GM21723 (cell line): ENCODE results near the gene GARS1.
"Not testable (repeated sequence)": the region's sequence is repeated elsewhere in the genome, so short reads cannot be mapped to it uniquely, and the experiment has no call there.

ENCODE experiments used
- ATAC-seq: cut with Tn5 transposase; IDR thresholded peaks from one replicate; pipeline ENCODE4 v1.9.1; 2021; ENCODE audit warnings: mild to moderate bottlenecking, moderate library complexity; ENCODE audit not compliant: unreplicated experiment

The GARS1 gene

GRCh38 chr7:30594540-30595435 lies at the start of gene GARS1:
Gene GARS1 (plus strand): TSS chr7:30594878. CDS start chr7:30594922, 44 bp downstream.
- peak; percentile 91 for ATAC-seq

GRCh38 chr7:30545791-30546555 lies 48.7 kb upstream of the GARS1 start:
- no peak for ATAC-seq

GRCh38 chr7:30546596-30546995 lies 48.1 kb upstream of the GARS1 start:
- ATAC-seq = no peak

GRCh38 chr7:30548845-30549244 lies 45.8 kb upstream of the GARS1 start:
- peak; percentile 78 for ATAC-seq

- ATAC-seq = no peak
Observed at GRCh38 chr7:30549931-30550493, 44.7 kb upstream of the GARS1 start.

GRCh38 chr7:30552330-30552729 lies 42.3 kb upstream of the GARS1 start:
- no peak for ATAC-seq

GRCh38 chr7:30553141-30553540 lies 41.5 kb upstream of the GARS1 start:
- no peak for ATAC-seq

GRCh38 chr7:30553546-30553945 lies 41.1 kb upstream of the GARS1 start:
- no peak for ATAC-seq

- ATAC-seq = no peak
Observed at GRCh38 chr7:30555525-30555924, 39.2 kb upstream of the GARS1 start.

- ATAC-seq = no peak
Observed at GRCh38 chr7:30556840-30557239, 37.8 kb upstream of the GARS1 start.

- no peak for ATAC-seq
Observed at GRCh38 chr7:30557245-30557644, 37.4 kb upstream of the GARS1 start.

GRCh38 chr7:30559611-30560010 lies 35.1 kb upstream of the GARS1 start:
- no peak for ATAC-seq

GRCh38 chr7:30561389-30561788 lies 33.3 kb upstream of the GARS1 start:
- no peak for ATAC-seq

GRCh38 chr7:30562498-30562897 lies 32.2 kb upstream of the GARS1 start:
- ATAC-seq = no peak

GRCh38 chr7:30562909-30563308 lies 31.8 kb upstream of the GARS1 start:
- no peak for ATAC-seq

GRCh38 chr7:30563326-30563942 lies 31.2 kb upstream of the GARS1 start:
- ATAC-seq = no peak

- peak; percentile 94 for ATAC-seq
Observed at GRCh38 chr7:30564243-30564892, 30.3 kb upstream of the GARS1 start.

GRCh38 chr7:30566596-30566995 lies 28.1 kb upstream of the GARS1 start:
- ATAC-seq = no peak

GRCh38 chr7:30567081-30567480 lies 27.6 kb upstream of the GARS1 start:
- no peak for ATAC-seq

- not testable (repeated sequence) for ATAC-seq
Observed at GRCh38 chr7:30570238-30570637, 24.4 kb upstream of the GARS1 start.
